ENCODE data around the gene OR2B6. TPM values are rescaled to one million over a fixed set of nuclear protein-coding genes. Genes with fewer than 3 reads are reported as not detected.

Gene OR2B6
- total RNA-seq, 1 experiment from 2014 or later, result 1.6 TPM

DNA sequence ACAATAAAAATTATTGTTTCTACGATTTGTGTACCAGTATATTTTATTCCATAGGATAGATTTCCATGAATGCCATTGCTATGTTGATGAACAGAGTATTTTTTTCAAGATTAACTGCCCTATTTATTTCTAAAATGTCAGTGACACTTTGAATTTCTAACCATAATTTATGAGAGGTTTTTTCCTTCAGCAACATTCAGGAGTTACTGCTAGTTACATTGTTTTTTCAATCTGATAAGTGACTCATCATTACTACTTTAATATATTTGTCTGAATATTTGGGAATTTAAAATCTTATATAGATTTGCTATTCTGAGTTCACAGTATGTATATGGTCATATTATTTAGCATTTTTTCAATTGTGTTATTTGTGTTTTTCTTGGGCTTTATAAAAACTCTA lies 6.0 kb upstream of the OR2B6 start:
- ChIA-PET POLR2A (ENCODE audit: unreplicated experiment) (no interaction called here), CTCF (no interaction called here)
- no peaks in the 10 kb centered on the region for H3K79me2 ChIP-seq (ENCODE audit: low read depth)
- TF ChIP-seq, protein P1, sequence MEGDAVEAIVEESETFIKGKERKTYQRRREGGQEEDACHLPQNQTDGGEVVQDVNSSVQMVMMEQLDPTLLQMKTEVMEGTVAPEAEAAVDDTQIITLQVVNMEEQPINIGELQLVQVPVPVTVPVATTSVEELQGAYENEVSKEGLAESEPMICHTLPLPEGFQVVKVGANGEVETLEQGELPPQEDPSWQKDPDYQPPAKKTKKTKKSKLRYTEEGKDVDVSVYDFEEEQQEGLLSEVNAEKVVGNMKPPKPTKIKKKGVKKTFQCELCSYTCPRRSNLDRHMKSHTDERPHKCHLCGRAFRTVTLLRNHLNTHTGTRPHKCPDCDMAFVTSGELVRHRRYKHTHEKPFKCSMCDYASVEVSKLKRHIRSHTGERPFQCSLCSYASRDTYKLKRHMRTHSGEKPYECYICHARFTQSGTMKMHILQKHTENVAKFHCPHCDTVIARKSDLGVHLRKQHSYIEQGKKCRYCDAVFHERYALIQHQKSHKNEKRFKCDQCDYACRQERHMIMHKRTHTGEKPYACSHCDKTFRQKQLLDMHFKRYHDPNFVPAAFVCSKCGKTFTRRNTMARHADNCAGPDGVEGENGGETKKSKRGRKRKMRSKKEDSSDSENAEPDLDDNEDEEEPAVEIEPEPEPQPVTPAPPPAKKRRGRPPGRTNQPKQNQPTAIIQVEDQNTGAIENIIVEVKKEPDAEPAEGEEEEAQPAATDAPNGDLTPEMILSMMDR (conservative IDR thresholded peaks at IDR 0.05), result no peak
- no peak for TF ChIP-seq EZH2 (IDR thresholded peaks at IDR 0.05; ENCODE audit: low read depth)
- no peak overlapping the region for H3K4me3 ChIP-seq
- H3K27ac ChIP-seq, result no peak overlapping the region
- no peaks in the 10 kb centered on the region for H3K9me3 ChIP-seq (ENCODE audit: insufficient read depth, low read depth)
- no peaks in the 10 kb centered on the region for H4K20me1 ChIP-seq (ENCODE audit: insufficient read depth)
- H3F3A ChIP-seq (ENCODE audit: insufficient read depth, low read depth), result no peaks in the 10 kb centered on the region
- H3K4me2 ChIP-seq, result no peak overlapping the region
- no peak for DNase-seq
- H3K36me3 ChIP-seq (ENCODE audit: low read depth), result no peaks in the 10 kb centered on the region
- H3K27me3 ChIP-seq (ENCODE audit: insufficient read depth, low read depth), result no peaks in the 10 kb centered on the region
- H2AFZ ChIP-seq, result no peak overlapping the region
- BruUV-seq (replicated peaks), result no TSS peak
- intact Hi-C loops (cut with micrococcal nuclease; ENCODE audit: unreplicated experiment), result no loop called here
- H3K9me2 ChIP-seq (ENCODE audit: insufficient read depth), result no peaks in the 10 kb centered on the region
- H3K4me1 ChIP-seq (replicated peaks; ENCODE audit: insufficient read depth), result no peaks in the 10 kb centered on the region

DNA sequence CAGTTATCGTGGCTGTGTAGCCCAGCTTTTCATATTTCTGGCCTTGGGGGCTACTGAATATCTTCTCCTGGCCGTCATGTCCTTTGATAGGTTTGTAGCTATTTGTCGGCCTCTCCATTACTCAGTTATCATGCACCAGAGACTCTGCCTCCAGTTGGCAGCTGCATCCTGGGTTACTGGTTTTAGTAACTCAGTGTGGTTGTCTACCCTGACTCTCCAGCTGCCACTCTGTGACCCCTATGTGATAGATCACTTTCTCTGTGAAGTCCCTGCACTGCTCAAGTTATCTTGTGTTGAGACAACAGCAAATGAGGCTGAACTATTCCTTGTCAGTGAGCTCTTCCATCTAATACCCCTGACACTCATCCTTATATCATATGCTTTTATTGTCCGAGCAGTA lies 475 bp downstream of the OR2B6 start:
- CTCF ChIA-PET, result no interaction called here
- Histone ChIP-seq H3K27me3 (ENCODE audit: insufficient read depth, low read depth) (no peaks in the 10 kb centered on the region), H2AFZ (no peak overlapping the region), H3K9me2 (ENCODE audit: insufficient read depth) (peaks cover 3% of the 10 kb centered on the region), H3K27ac (no peak overlapping the region), H3F3A (ENCODE audit: insufficient read depth, low read depth) (no peaks in the 10 kb centered on the region), H3K79me2 (ENCODE audit: low read depth) (no peaks in the 10 kb centered on the region), H3K9me3 (ENCODE audit: insufficient read depth, low read depth) (no peaks in the 10 kb centered on the region), H3K4me1 (replicated peaks; ENCODE audit: insufficient read depth) (no peaks in the 10 kb centered on the region), H3K4me3 (no peak overlapping the region), H3K4me2 (no peak overlapping the region), H4K20me1 (ENCODE audit: insufficient read depth) (no peaks in the 10 kb centered on the region), H3K36me3 (ENCODE audit: low read depth) (no peaks in the 10 kb centered on the region)
- TF ChIP-seq, protein P1 (conservative IDR thresholded peaks at IDR 0.05), result no peak
- no peak for DNase-seq
- POLR2A ChIA-PET (ENCODE audit: unreplicated experiment), result interaction anchor here (0.6 kb wide), 1 partner anchor 323 kb away, joined by 3 read pairs; no protein-coding TSS in a partner anchor
- BruUV-seq (replicated peaks), result no TSS peak
- intact Hi-C loops (cut with micrococcal nuclease; ENCODE audit: unreplicated experiment), result no loop called here

- Histone ChIP-seq H3K4me3 (no peak overlapping the region), H3K4me2 (no peak overlapping the region), H3K27ac (no peak overlapping the region), H3K27me3 (ENCODE audit: insufficient read depth, low read depth) (no peaks in the 10 kb centered on the region), H3K9me3 (ENCODE audit: insufficient read depth, low read depth) (no peaks in the 10 kb centered on the region), H3F3A (ENCODE audit: insufficient read depth, low read depth) (no peaks in the 10 kb centered on the region), H4K20me1 (ENCODE audit: insufficient read depth) (no peaks in the 10 kb centered on the region), H2AFZ (no peak overlapping the region), H3K9me2 (ENCODE audit: insufficient read depth) (peaks cover 3% of the 10 kb centered on the region), H3K4me1 (replicated peaks; ENCODE audit: insufficient read depth) (no peaks in the 10 kb centered on the region), H3K79me2 (ENCODE audit: low read depth) (no peaks in the 10 kb centered on the region), H3K36me3 (ENCODE audit: low read depth) (no peaks in the 10 kb centered on the region)
- no TSS peak for BruUV-seq (replicated peaks)
- POLR2A ChIA-PET (ENCODE audit: unreplicated experiment), result no interaction called here
- intact Hi-C loops (cut with micrococcal nuclease; ENCODE audit: unreplicated experiment), result no loop called here
- DNase-seq, result no peak
- CTCF ChIA-PET, result no interaction called here
- TF ChIP-seq, protein P1 (conservative IDR thresholded peaks at IDR 0.05), result no peak
- TF ChIP-seq EZH2 (IDR thresholded peaks at IDR 0.05; ENCODE audit: low read depth), result no peak
Observed at GRCh38 chr6:27962506-27962905, 5.5 kb downstream of the OR2B6 start.
